Parathyroid adenoma (tissue), 2 donors: Measurements from ENCODE around the gene NPAS3.

Source experiments
- H2AFZ ChIP-seq: fragments of 300-600 bp; sonication (generic); one replicate; pipeline ENCODE4 v1.7.0; 2017; ENCODE audit warnings: antibody characterized with exemption, mild to moderate bottlenecking
- H3K27ac ChIP-seq: fragments of 300-600 bp; sonication (generic); one replicate; pipeline ENCODE4 v1.7.0; 2017
- H3K27me3 ChIP-seq: fragments of 300-600 bp; sonication (generic); one replicate; pipeline ENCODE4 v1.7.0; 2017; ENCODE audit warnings: low read length; ENCODE audit not compliant: control insufficient read depth, insufficient read depth
- H3K36me3 ChIP-seq: fragments of 300-600 bp; sonication (generic); one replicate; pipeline ENCODE4 v1.7.0; 2017; ENCODE audit warnings: low read length; ENCODE audit not compliant: control insufficient read depth, insufficient read depth
- H3K4me1 ChIP-seq: fragments of 300-600 bp; sonication (generic); one replicate; pipeline ENCODE4 v1.7.0; 2017; ENCODE audit warnings: control low read depth
- H3K4me2 ChIP-seq: fragments of 300-600 bp; sonication (generic); one replicate; pipeline ENCODE4 v1.7.0; 2017; ENCODE audit warnings: low read length
- H3K4me3 ChIP-seq: fragments of 300-600 bp; sonication (generic); one replicate; pipeline ENCODE4 v1.7.0; 2017; ENCODE audit warnings: low read depth, low read length
- H3K79me2 ChIP-seq: fragments of 300-600 bp; sonication (generic); one replicate; pipeline ENCODE4 v1.7.0; 2017; ENCODE audit warnings: control low read depth
- H3K9ac ChIP-seq: fragments of 300-600 bp; sonication (generic); one replicate; pipeline ENCODE4 v1.7.0; 2017; ENCODE audit warnings: mild to moderate bottlenecking
- H3K9me3 ChIP-seq: fragments of 300-600 bp; sonication (generic); one replicate; pipeline ENCODE4 v1.7.0; 2017; ENCODE audit warnings: low read length; ENCODE audit not compliant: control insufficient read depth
- TF ChIP-seq, protein P1 (sequence below): fragments of 300-600 bp; sonication (generic); IDR thresholded peaks from one replicate; pipeline ENCODE4 v1.7.0; 2017; ENCODE audit warnings: antibody characterized with exemption, mild to moderate bottlenecking
- donor health status: primary hyperparathyroidism.

Gene NPAS3

DNA sequence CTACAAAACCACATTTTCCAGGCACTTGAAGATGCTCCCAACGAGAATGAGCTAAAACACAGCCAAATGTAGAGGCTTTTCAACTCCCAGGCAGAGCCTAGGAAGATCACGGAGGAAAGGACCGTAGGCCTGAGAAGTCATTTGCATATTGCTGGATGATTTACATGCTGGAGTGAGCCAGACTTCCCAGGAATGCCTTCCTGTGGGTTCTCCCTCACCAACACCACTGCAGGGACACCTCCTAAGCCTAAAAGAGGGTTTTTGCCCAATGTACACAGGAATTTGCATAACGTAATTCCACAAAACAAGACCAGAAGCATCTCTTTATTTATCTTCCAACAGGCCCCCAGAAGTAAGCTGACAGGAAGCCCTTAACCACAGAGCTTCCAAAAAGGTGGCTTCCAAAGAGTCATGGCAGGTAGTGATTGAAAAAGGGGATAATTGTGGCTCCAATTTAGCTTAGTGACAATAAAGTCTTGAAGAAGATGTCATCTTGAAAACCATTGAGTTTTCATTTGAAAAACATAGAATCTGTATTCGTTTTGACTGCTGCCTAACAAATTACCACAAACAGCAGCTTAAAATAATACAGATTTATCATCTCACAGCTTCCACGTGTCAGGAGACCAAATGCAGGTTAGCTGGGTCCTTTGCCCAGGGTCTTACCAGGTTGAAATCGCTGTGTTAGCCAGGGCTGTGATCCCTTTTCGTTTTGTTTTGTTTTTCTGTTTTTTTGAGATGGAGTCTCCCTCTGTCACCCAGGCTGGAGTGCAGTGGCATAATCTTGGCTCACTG is 896.0 kb downstream of the NPAS3 start:
- no peaks in the 10 kb centered on the region for H3K36me3 ChIP-seq
- H2AFZ ChIP-seq, result no peak overlapping the region
- H3K4me2 ChIP-seq, result no peak overlapping the region
- TF ChIP-seq, protein P1, sequence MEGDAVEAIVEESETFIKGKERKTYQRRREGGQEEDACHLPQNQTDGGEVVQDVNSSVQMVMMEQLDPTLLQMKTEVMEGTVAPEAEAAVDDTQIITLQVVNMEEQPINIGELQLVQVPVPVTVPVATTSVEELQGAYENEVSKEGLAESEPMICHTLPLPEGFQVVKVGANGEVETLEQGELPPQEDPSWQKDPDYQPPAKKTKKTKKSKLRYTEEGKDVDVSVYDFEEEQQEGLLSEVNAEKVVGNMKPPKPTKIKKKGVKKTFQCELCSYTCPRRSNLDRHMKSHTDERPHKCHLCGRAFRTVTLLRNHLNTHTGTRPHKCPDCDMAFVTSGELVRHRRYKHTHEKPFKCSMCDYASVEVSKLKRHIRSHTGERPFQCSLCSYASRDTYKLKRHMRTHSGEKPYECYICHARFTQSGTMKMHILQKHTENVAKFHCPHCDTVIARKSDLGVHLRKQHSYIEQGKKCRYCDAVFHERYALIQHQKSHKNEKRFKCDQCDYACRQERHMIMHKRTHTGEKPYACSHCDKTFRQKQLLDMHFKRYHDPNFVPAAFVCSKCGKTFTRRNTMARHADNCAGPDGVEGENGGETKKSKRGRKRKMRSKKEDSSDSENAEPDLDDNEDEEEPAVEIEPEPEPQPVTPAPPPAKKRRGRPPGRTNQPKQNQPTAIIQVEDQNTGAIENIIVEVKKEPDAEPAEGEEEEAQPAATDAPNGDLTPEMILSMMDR, result no peak
- H3K4me3 ChIP-seq, result no peak overlapping the region
- H3K4me1 ChIP-seq, result no peaks in the 10 kb centered on the region
- no peak overlapping the region for H3K9ac ChIP-seq
- H3K27ac ChIP-seq, result no peak overlapping the region
- H3K79me2 ChIP-seq, result no peaks in the 10 kb centered on the region
- H3K27me3 ChIP-seq, result no peaks in the 10 kb centered on the region
- no peaks in the 10 kb centered on the region for H3K9me3 ChIP-seq

DNA sequence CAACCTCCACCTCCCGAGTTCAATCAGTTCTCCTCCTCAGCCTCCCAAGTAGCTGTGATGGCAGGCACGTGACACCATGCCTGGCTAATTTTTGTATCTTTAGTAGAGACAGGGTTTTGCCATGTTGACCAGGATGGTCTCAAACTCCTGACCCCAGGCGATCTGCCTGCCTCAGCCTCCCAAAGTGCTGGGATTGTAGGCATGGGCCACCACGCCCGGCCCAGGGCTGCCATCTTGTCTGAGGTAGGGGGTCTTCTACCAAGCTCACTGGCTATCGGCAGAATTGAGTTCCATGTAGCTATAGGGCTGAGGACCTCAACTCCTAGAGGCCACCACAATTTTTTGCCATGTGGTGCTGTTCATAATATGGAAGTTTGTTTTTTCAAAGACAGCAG is 896.6 kb downstream of the NPAS3 start:
- Histone ChIP-seq H3K4me2 (no peak overlapping the region), H3K27me3 (no peaks in the 10 kb centered on the region), H3K4me1 (no peaks in the 10 kb centered on the region), H3K27ac (no peak overlapping the region), H3K4me3 (no peak overlapping the region), H2AFZ (no peak overlapping the region), H3K36me3 (no peaks in the 10 kb centered on the region), H3K79me2 (no peaks in the 10 kb centered on the region), H3K9ac (no peak overlapping the region), H3K9me3 (no peaks in the 10 kb centered on the region)
- TF ChIP-seq, protein P1, result no peak

DNA sequence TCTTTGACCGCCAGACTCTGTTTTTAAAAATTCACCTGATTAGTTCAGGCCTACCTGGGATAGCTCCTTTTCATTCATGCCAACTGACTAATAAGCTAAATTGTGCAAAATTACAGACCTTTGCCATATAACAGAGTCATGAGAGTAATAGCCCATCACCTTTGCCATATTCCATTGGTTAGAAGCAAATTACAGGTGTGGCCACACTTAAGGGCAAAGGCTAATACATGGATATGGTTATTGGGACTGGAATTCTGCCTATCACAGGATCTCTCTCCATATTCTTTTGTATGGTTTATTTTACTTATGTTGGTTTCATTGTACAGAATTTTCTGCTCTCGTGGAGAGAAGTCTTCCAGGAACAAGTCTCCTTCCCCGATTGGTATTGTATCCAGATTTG is 897.0 kb downstream of the NPAS3 start:
- H2AFZ ChIP-seq, result no peak overlapping the region
- TF ChIP-seq, protein P1, result no peak
- H3K27me3 ChIP-seq, result no peaks in the 10 kb centered on the region
- no peaks in the 10 kb centered on the region for H3K4me1 ChIP-seq
- H3K9ac ChIP-seq, result no peak overlapping the region
- no peaks in the 10 kb centered on the region for H3K36me3 ChIP-seq
- no peak overlapping the region for H3K4me2 ChIP-seq
- H3K9me3 ChIP-seq, result no peaks in the 10 kb centered on the region
- no peak overlapping the region for H3K4me3 ChIP-seq
- no peaks in the 10 kb centered on the region for H3K79me2 ChIP-seq
- no peak overlapping the region for H3K27ac ChIP-seq

DNA sequence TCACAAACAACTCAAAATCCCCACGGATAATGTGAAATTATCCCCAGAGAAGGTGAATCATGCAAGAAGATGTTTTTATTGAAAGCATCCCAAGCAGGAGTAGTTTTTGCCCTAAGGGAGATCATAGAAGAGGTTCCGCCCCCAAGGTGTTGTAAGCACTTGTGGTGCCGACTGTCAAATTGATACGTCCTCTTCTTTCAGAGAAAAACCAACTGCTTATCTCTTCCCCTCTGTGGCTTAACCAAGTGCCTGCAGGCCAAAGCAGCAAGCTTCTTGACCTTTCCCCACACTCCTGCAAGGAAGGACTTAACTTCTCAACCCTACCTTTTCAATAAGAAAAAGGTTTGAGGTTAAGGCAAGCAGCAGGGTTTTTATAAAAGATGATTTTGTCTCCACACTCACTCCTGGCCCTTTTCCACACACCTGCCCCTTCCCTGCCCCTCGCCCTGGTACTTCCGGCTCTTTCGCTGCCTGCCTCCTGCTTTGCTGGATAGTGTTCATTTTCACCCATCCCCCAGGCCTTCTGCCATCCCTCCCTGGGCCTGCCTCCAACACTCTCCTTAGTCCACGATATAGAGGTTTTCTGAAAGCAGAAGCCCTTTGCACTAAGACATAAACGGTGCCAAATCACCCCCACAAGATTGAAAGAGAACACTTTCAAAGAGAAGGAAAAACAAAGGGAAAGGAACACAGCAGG is 897.7 kb downstream of the NPAS3 start:
- no peaks in the 10 kb centered on the region for H3K9me3 ChIP-seq
- no peaks in the 10 kb centered on the region for H3K4me1 ChIP-seq
- no peaks in the 10 kb centered on the region for H3K36me3 ChIP-seq
- H3K4me3 ChIP-seq, result no peak overlapping the region
- H3K27ac ChIP-seq, result no peak overlapping the region
- no peak overlapping the region for H3K9ac ChIP-seq
- no peaks in the 10 kb centered on the region for H3K79me2 ChIP-seq
- H3K4me2 ChIP-seq, result no peak overlapping the region
- H2AFZ ChIP-seq, result no peak overlapping the region
- no peaks in the 10 kb centered on the region for H3K27me3 ChIP-seq
- TF ChIP-seq, protein P1, result no peak
